ENCODE measurements around the gene BRCA1.
A peak's percentile ranks its signal among the peaks of the same experiment; 100 is the strongest.
"Not testable (repeated sequence)": the region's sequence is repeated elsewhere in the genome, so short reads cannot be mapped to it uniquely, and the experiment has no call there.

The BRCA1 gene

DNA sequence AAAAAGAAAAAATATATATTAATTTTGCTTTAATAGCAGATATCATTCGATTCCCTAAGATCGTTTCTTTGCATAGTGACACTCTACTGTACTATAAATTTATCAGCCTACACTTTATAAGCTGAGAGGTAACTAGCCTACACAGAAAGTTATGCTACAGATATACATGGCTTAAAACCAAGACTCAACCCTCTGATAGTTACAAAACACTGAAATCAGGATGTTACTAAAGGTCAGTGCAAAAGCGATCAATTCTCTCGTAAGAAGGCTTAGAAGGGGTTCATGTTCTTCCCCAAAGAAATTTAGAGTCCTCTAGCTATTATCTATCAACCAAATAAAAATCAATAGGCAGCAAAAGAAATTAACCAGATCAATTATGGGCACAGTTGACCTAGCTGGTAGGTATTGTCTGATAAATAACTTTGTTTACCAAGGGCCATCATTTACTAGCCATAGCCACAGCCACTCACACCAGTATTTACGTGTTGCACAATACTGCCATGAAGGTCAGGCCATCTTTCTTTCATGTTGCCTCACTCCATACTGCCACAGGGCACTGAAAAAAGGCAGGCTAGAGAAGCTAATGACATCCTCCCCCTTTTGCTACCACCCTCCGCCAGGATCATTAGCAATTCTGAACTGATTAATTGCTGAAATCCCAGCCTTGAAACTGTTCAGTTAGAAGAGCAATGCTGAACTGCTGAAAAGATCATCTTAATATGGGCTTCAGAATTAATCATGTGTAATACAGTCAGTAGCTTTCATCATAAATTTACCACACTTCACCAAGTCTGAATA, 56.4 kb downstream of the BRCA1 start:
- DNase-seq (ENCODE audit: low read depth): peak; percentile 16
- H3K4me3 ChIP-seq (ENCODE audit: low read depth, low read length): no peak overlapping the region
- no peak for TF ChIP-seq MAX (IDR thresholded peaks at IDR 0.05; ENCODE audit: low read depth, low read length)
- no peak for TF ChIP-seq POLR2A (IDR thresholded peaks at IDR 0.05; ENCODE audit: extremely low read depth, insufficient read length)
- no peak for TF ChIP-seq MYC (IDR thresholded peaks at IDR 0.05; ENCODE audit: low read depth, low read length)
- TF ChIP-seq CTCF (IDR thresholded peaks at IDR 0.05; ENCODE audit: low read depth, low read length): no peak

GRCh38 chr17:43062984-43063638, 62.1 kb downstream of the BRCA1 start:
- TF ChIP-seq POLR2A (IDR thresholded peaks at IDR 0.05; ENCODE audit: extremely low read depth, insufficient read length): no peak
- TF ChIP-seq MAX (IDR thresholded peaks at IDR 0.05; ENCODE audit: low read depth, low read length): no peak
- no peak for TF ChIP-seq CTCF (IDR thresholded peaks at IDR 0.05; ENCODE audit: low read depth, low read length)
- TF ChIP-seq MYC (IDR thresholded peaks at IDR 0.05; ENCODE audit: low read depth, low read length): no peak
- DNase-seq (ENCODE audit: low read depth): no peak

DNA sequence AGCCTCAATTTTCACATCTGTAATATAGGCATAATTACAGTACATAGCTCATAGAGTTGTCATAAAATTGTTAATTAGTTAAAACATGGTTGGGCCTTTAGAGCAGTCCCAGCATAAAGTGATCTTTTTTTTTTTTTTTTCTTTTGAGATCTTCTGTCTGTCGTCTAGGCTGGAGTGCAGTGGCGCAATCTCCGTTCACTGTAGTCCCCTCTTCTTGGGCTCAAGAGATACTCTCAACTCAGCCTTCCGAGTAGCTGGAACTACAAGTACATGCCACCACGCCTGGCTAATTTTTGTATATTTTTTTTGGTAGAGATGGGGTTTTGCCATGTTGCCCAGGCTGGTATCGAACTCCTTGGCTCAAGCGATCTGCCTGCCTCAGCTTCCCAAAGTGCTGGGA, 69.1 kb downstream of the BRCA1 start:
- no peak for DNase-seq (ENCODE audit: low read depth)
- H3K4me3 ChIP-seq (ENCODE audit: low read depth, low read length): no peak overlapping the region
- TF ChIP-seq POLR2A (IDR thresholded peaks at IDR 0.05; ENCODE audit: extremely low read depth, insufficient read length): no peak
- TF ChIP-seq CTCF (IDR thresholded peaks at IDR 0.05; ENCODE audit: low read depth, low read length): no peak
- TF ChIP-seq MYC (IDR thresholded peaks at IDR 0.05; ENCODE audit: low read depth, low read length): no peak
- no peak for TF ChIP-seq MAX (IDR thresholded peaks at IDR 0.05; ENCODE audit: low read depth, low read length)

More at GRCh38 chr17:43062984-43063638, 62.1 kb downstream of the BRCA1 start:
- H3K4me3 ChIP-seq (ENCODE audit: low read depth, low read length): no peak overlapping the region

- DNase-seq (ENCODE audit: low read depth); H3K4me3 ChIP-seq (ENCODE audit: low read depth, low read length): not testable (repeated sequence)
Measured at GRCh38 chr17:43053008-43053407, 72.2 kb downstream of the BRCA1 start.

- no peak for DNase-seq (ENCODE audit: low read depth)
- H3K4me3 ChIP-seq (ENCODE audit: low read depth, low read length): no peak overlapping the region
- TF ChIP-seq MAX (IDR thresholded peaks at IDR 0.05; ENCODE audit: low read depth, low read length): no peak
Measured at GRCh38 chr17:43051969-43052368, 73.2 kb downstream of the BRCA1 start.

DNA sequence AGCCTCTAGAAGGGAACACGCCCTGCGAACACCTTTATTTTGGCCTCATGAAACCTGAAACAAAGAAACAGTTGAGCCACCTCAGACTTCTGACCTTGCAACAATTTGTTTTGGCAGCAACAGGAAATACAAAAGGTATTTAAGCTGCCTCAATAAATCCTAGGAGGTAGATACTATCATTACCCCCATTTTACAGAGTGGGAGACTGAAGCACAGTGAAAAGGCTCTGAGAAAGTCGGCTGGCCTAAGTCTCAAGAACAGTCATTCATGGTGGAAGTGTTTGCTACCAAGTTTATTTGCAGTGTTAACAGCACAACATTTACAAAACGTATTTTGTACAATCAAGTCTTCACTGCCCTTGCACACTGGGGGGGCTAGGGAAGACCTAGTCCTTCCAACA, 81.1 kb downstream of the BRCA1 start:
- H3K4me3 ChIP-seq (ENCODE audit: low read depth, low read length): no peak overlapping the region
- TF ChIP-seq CTCF (IDR thresholded peaks at IDR 0.05; ENCODE audit: low read depth, low read length) (no peak), POLR2A (IDR thresholded peaks at IDR 0.05; ENCODE audit: extremely low read depth, insufficient read length) (no peak), MAX (IDR thresholded peaks at IDR 0.05; ENCODE audit: low read depth, low read length) (no peak), MYC (IDR thresholded peaks at IDR 0.05; ENCODE audit: low read depth, low read length) (no peak)
- DNase-seq (ENCODE audit: low read depth): no peak
